GM19328 (cell line): ENCODE results near the gene OR5H15.
"Not testable (repeated sequence)": the region's sequence is repeated elsewhere in the genome, so short reads cannot be mapped to it uniquely, and the experiment has no call there.

Experiments
- ATAC-seq: cut with Tn5 transposase; IDR thresholded peaks from one replicate; pipeline ENCODE4 v1.9.1; 2021; ENCODE audit warnings: mild to moderate bottlenecking, moderate library complexity; ENCODE audit not compliant: unreplicated experiment

Gene OR5H15

GRCh38 chr3:98166396-98166795 is at the start of gene OR5H15:
Gene OR5H15 (plus strand): TSS chr3:98166696. CDS start chr3:98168700, 2,004 bp downstream.
- no peak for ATAC-seq

GRCh38 chr3:98130421-98130820 is 36.1 kb upstream of the OR5H15 start, which contains the start of gene OR5H1:
Gene OR5H1 (plus strand): TSS chr3:98130721. CDS start chr3:98132698, 1,977 bp downstream.
- ATAC-seq = no peak

- no peak for ATAC-seq
These were observed 29.9 kb upstream of the OR5H15 start for GRCh38 chr3:98136631-98137030.

- ATAC-seq = not testable (repeated sequence)
These were observed 28.5 kb upstream of the OR5H15 start for GRCh38 chr3:98137826-98138557.

- ATAC-seq = no peak
These were observed 26.0 kb upstream of the OR5H15 start for GRCh38 chr3:98140531-98140930.

- ATAC-seq = no peak
These were observed 19.3 kb upstream of the OR5H15 start, which contains the start of gene OR5H14 for GRCh38 chr3:98147179-98147578. Gene OR5H14 (plus strand): TSS chr3:98147479. CDS start chr3:98149386, 1,907 bp downstream.

GRCh38 chr3:98148751-98149150 is 17.7 kb upstream of the OR5H15 start:
- ATAC-seq = no peak

GRCh38 chr3:98149456-98149855 is 17.0 kb upstream of the OR5H15 start:
- ATAC-seq = not testable (repeated sequence)

GRCh38 chr3:98151241-98151640 is 15.3 kb upstream of the OR5H15 start:
- ATAC-seq = no peak

- no peak for ATAC-seq
These were observed 4.6 kb downstream of the OR5H15 start for GRCh38 chr3:98171071-98171470.

GRCh38 chr3:98172621-98173020 is 6.1 kb downstream of the OR5H15 start:
- no peak for ATAC-seq

- no peak for ATAC-seq
These were observed 13.9 kb downstream of the OR5H15 start for GRCh38 chr3:98180319-98180890.

GRCh38 chr3:98182196-98182595 is 15.7 kb downstream of the OR5H15 start:
- ATAC-seq = no peak

- ATAC-seq = no peak
These were observed 18.7 kb downstream of the OR5H15 start for GRCh38 chr3:98185180-98185579.

GRCh38 chr3:98188545-98188944 is 22.0 kb downstream of the OR5H15 start:
- peak; percentile 81 for ATAC-seq

- not testable (repeated sequence) for ATAC-seq
These were observed 24.4 kb downstream of the OR5H15 start for GRCh38 chr3:98190911-98191310.

GRCh38 chr3:98196293-98196692 is 29.8 kb downstream of the OR5H15 start:
- not testable (repeated sequence) for ATAC-seq

- ATAC-seq = no peak
These were observed 32.5 kb downstream of the OR5H15 start for GRCh38 chr3:98199020-98199419.

GRCh38 chr3:98209244-98209643 is 42.7 kb downstream of the OR5H15 start:
- ATAC-seq = no peak

GRCh38 chr3:98213276-98213675 is 46.8 kb downstream of the OR5H15 start:
- no peak for ATAC-seq

- no peak for ATAC-seq
These were observed 48.6 kb downstream of the OR5H15 start for GRCh38 chr3:98215051-98215450.
